Measurements from ENCODE around the gene VPS4B. TPM values are rescaled to one million over a fixed set of nuclear protein-coding genes. Genes with fewer than 3 reads are reported as not detected.

The VPS4B gene
- total RNA-seq = 51.6 and 52.9 TPM in 2 replicates

DNA sequence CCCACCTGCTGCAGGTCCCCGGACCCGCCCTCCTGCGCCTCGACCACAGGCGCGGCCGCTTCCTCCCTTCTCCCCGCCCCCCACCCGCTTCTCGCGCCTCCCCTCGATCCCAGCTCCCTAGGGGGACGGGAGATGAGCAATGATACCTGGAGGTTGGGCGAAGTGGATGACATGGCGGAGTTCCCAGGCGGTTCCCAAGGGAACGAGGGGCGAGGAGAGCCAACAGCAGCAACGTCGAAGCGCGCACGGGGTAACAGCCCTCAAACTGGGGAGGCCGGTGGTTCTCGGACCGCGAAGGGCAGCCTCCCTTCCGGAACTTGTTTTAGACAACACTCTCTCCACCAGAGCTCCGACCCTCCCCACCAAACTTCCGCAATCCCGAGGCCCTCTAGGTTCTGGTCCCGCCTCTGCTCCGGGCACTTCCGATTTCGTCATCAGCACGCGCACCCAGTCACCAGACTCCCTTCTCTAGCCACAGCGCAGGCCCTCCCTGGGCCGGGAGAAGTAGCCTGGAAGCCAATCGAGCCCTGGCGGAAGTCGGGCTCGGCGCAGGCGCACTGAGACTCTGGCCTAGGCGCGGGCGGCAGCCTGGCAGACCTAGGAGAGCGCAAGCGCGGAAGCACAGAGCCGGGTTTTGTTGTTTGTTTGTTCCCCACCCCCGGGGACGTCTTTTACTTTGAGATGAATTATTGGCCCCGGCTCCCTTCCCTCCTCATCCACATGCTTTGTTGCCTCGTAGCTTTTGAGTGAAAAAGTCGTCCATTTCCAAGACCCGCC, at the start of gene VPS4B:
Gene VPS4B (minus strand): TSS at position 390 of the 777 bp plus-strand sequence. CDS start 217 bp downstream, at position 173.

DNA sequence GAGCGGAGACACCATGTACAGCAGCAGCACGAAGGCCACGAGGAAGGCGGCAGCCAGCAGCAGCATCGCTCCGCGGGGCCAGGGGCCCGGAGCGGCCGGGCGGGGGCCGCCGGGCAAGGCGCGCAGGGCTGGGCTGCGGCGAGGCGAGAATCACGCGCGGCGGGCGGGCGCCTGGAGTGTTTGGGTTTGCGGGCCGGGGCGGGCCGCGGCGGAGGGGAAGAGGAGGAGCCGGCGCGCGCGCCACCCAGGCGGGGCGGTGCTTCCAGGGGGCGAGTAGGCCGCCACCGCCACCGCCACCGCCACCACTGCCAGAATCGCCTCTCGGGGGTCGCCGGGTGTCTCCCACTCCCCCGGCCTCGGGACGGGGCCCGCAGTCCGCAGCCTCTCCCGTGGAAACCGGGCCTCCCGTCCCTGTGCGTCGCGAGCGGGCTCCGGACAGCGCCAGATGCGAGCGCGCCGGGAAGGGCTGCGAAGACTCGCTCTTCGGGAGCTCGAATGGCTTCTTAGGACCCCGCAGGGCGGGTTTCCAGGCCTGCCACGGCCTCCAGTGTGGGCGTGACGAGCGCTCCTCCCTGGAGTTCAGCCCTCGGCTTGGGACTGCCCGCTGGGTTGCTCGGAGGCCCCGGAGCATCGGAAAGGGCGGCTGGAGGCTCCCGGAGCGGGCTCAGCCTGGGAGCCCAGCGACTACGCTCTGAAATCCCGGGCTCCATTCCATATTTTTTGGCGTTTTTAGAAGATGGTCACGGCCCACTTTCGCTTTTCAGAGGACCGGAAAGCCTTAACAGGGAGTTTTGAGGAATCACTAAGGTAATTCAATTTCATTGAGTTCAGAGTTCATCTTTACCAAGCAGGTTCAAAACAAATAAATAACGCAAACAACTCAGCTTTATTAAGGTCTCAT, 55.0 kb downstream of the VPS4B start, which contains the start of gene KDSR:
Gene KDSR (minus strand): TSS at position 154 of the 901 bp plus-strand sequence. CDS start 88 bp downstream, at position 66.

Other genes with a start within 250 kb of the VPS4B start
- 2.7 and 3.6 TPM in 2 replicates for gene BCL2, start 102.7 kb downstream of the VPS4B start, total RNA-seq
- gene KDSR, start 55.3 kb downstream of the VPS4B start, total RNA-seq = 49.7 and 70.7 TPM in 2 replicates
- not detected in 2 replicates for gene SERPINB5, start 54.5 kb upstream of the VPS4B start, total RNA-seq
- not detected in 2 replicates for gene SERPINB12, start 119.9 kb upstream of the VPS4B start, total RNA-seq
- gene SERPINB13, start 164.9 kb upstream of the VPS4B start, total RNA-seq = not detected in 2 replicates
- gene SERPINB4, start 221.8 kb upstream of the VPS4B start, total RNA-seq = not detected in 2 replicates
- gene SERPINB3, start 239.4 kb upstream of the VPS4B start, total RNA-seq = not detected in 2 replicates